Activated naive CD8-positive, alpha-beta T cell treated with anti-CD3 and anti-CD28 coated beads, Interleukin-2, amount 50 U/mL, for 24 hours (primary cell): ENCODE data around the gene SLC28A1.

Source experiments
- ATAC-seq: fragments of 150-1000 bp; cut with Tn5 transposase; one replicate; pipeline ENCODE4 v1.10.0; 2021
- DNase-seq: peaks from one replicate; pipeline ENCODE4 v3.0.0; 2021
- H3K27ac Mint-ChIP-seq: one replicate; pipeline ENCODE4 v1.8.0; 2021; ENCODE audit warnings: mild to moderate bottlenecking, mixed read lengths
- H3K27me3 Mint-ChIP-seq: one replicate; pipeline ENCODE4 v1.8.0; 2021; ENCODE audit warnings: mixed read lengths
- H3K36me3 Mint-ChIP-seq: one replicate; pipeline ENCODE4 v1.8.0; 2021; ENCODE audit warnings: low read depth, mixed read lengths
- H3K4me1 Mint-ChIP-seq: one replicate; pipeline ENCODE4 v1.8.0; 2021; ENCODE audit warnings: mixed read lengths
- H3K4me3 Mint-ChIP-seq: one replicate; pipeline ENCODE4 v1.8.0; 2021; ENCODE audit warnings: mild to moderate bottlenecking, moderate library complexity, mixed read lengths
- H3K9me3 Mint-ChIP-seq: one replicate; pipeline ENCODE4 v1.8.0; 2021; ENCODE audit warnings: mixed read lengths

Gene SLC28A1

GRCh38 chr15:84962955-84963354 is 78.5 kb downstream of the SLC28A1 start:
- DNase-seq (no peak), ATAC-seq (no peak)
- H3K4me1 Mint-ChIP-seq: peaks cover 4% of the 10 kb centered on the region
- H3K27me3 Mint-ChIP-seq: peaks cover 4% of the 10 kb centered on the region
- H3K27ac Mint-ChIP-seq: no peak overlapping the region
- H3K4me3 Mint-ChIP-seq: no peak overlapping the region
- peaks cover 4% of the 10 kb centered on the region for H3K9me3 Mint-ChIP-seq
- H3K36me3 Mint-ChIP-seq: no peaks in the 10 kb centered on the region

- ATAC-seq (no peak), DNase-seq (no peak)
- Mint-ChIP-seq H3K36me3 (no peaks in the 10 kb centered on the region), H3K4me1 (no peaks in the 10 kb centered on the region), H3K27ac (no peak overlapping the region), H3K4me3 (no peak overlapping the region), H3K9me3 (peaks cover 4% of the 10 kb centered on the region), H3K27me3 (peaks cover 2% of the 10 kb centered on the region)
Measured at GRCh38 chr15:84967380-84967779, 82.9 kb downstream of the SLC28A1 start.

- Mint-ChIP-seq H3K4me3 (no peak overlapping the region), H3K27me3 (peaks cover 2% of the 10 kb centered on the region), H3K36me3 (no peaks in the 10 kb centered on the region), H3K4me1 (no peaks in the 10 kb centered on the region), H3K9me3 (peaks cover 4% of the 10 kb centered on the region), H3K27ac (no peak overlapping the region)
- DNase-seq (no peak), ATAC-seq (no peak)
Measured at GRCh38 chr15:84968301-84968700, 83.8 kb downstream of the SLC28A1 start.

- Mint-ChIP-seq H3K36me3 (no peaks in the 10 kb centered on the region), H3K27me3 (peaks cover 2% of the 10 kb centered on the region), H3K27ac (no peak overlapping the region), H3K4me1 (no peaks in the 10 kb centered on the region), H3K9me3 (peaks cover 4% of the 10 kb centered on the region), H3K4me3 (no peak overlapping the region)
- ATAC-seq (no peak), DNase-seq (no peak)
Measured at GRCh38 chr15:84969257-84969656, 84.8 kb downstream of the SLC28A1 start.

GRCh38 chr15:84970843-84971242 is 86.4 kb downstream of the SLC28A1 start:
- no peak overlapping the region for H3K27ac Mint-ChIP-seq
- no peak overlapping the region for H3K4me3 Mint-ChIP-seq
- ATAC-seq: no peak
- H3K9me3 Mint-ChIP-seq: no peaks in the 10 kb centered on the region
- no peaks in the 10 kb centered on the region for H3K4me1 Mint-ChIP-seq
- H3K27me3 Mint-ChIP-seq: no peaks in the 10 kb centered on the region
- no peaks in the 10 kb centered on the region for H3K36me3 Mint-ChIP-seq
- no peak for DNase-seq

- Mint-ChIP-seq H3K27ac (no peak overlapping the region), H3K4me3 (no peak overlapping the region), H3K9me3 (no peaks in the 10 kb centered on the region), H3K27me3 (peaks cover 3% of the 10 kb centered on the region), H3K4me1 (peaks cover 9% of the 10 kb centered on the region), H3K36me3 (no peaks in the 10 kb centered on the region)
- DNase-seq (no peak), ATAC-seq (no peak)
Measured at GRCh38 chr15:84973492-84974460, 89.3 kb downstream of the SLC28A1 start.

GRCh38 chr15:84975871-84976351 is 91.4 kb downstream of the SLC28A1 start:
- H3K36me3 Mint-ChIP-seq: no peaks in the 10 kb centered on the region
- no peak overlapping the region for H3K4me3 Mint-ChIP-seq
- ATAC-seq (no peak), DNase-seq (no peak)
- H3K4me1 Mint-ChIP-seq: peaks cover 23% of the 10 kb centered on the region
- H3K27ac Mint-ChIP-seq: no peak overlapping the region
- H3K9me3 Mint-ChIP-seq: no peaks in the 10 kb centered on the region
- peaks cover 3% of the 10 kb centered on the region for H3K27me3 Mint-ChIP-seq

GRCh38 chr15:84976746-84977345 is 92.4 kb downstream of the SLC28A1 start:
- Mint-ChIP-seq H3K36me3 (no peaks in the 10 kb centered on the region), H3K9me3 (no peaks in the 10 kb centered on the region), H3K4me3 (no peak overlapping the region), H3K27me3 (peaks cover 3% of the 10 kb centered on the region), H3K27ac (no peak overlapping the region), H3K4me1 (peaks cover 23% of the 10 kb centered on the region)
- DNase-seq (no peak), ATAC-seq (no peak)

GRCh38 chr15:84979651-84980050 is 95.2 kb downstream of the SLC28A1 start:
- no peak for DNase-seq
- H3K4me1 Mint-ChIP-seq: peaks cover 45% of the 10 kb centered on the region
- no peak for ATAC-seq
- peaks cover 3% of the 10 kb centered on the region for H3K27me3 Mint-ChIP-seq
- no peaks in the 10 kb centered on the region for H3K36me3 Mint-ChIP-seq
- no peaks in the 10 kb centered on the region for H3K9me3 Mint-ChIP-seq
- H3K4me3 Mint-ChIP-seq: peak overlapping the region; percentile 90
- peak overlapping the region; percentile 91 for H3K27ac Mint-ChIP-seq

- H3K27ac Mint-ChIP-seq: peak overlapping the region; percentile 95
- H3K36me3 Mint-ChIP-seq: no peaks in the 10 kb centered on the region
- peaks cover 3% of the 10 kb centered on the region for H3K27me3 Mint-ChIP-seq
- peak overlapping the region; percentile 90 for H3K4me3 Mint-ChIP-seq
- H3K4me1 Mint-ChIP-seq: peaks cover 53% of the 10 kb centered on the region
- H3K9me3 Mint-ChIP-seq: no peaks in the 10 kb centered on the region
- peak; percentile 76 for ATAC-seq
- DNase-seq: peak; percentile 87
Measured at GRCh38 chr15:84980196-84981053, 96.0 kb downstream of the SLC28A1 start.

GRCh38 chr15:84981054-84981710 is 96.7 kb downstream of the SLC28A1 start:
- Mint-ChIP-seq H3K36me3 (no peaks in the 10 kb centered on the region), H3K4me3 (peak overlapping the region; percentile 90), H3K27me3 (peaks cover 3% of the 10 kb centered on the region), H3K9me3 (no peaks in the 10 kb centered on the region), H3K27ac (peak overlapping the region; percentile 95), H3K4me1 (peaks cover 56% of the 10 kb centered on the region)
- DNase-seq (peak; percentile 96), ATAC-seq (peak; percentile 82)

GRCh38 chr15:84981711-84982300 is 97.3 kb downstream of the SLC28A1 start, which contains the start of gene PDE8A:
Gene PDE8A, plus strand, starts transcription at chr15:84981856. Its CDS starts 307 bp downstream, at chr15:84982163.
- peak within 1 kb of the TSS; percentile 90 for H3K4me3 Mint-ChIP-seq
- DNase-seq (peak; percentile 55), ATAC-seq (no peak)
- H3K27ac Mint-ChIP-seq: peak within 1 kb of the TSS; percentile 95
- H3K27me3 Mint-ChIP-seq: peaks cover 3% of the 10 kb centered on the region
- H3K9me3 Mint-ChIP-seq: no peaks in the 10 kb centered on the region
- peaks cover 62% of the 10 kb centered on the region for H3K4me1 Mint-ChIP-seq
- no peaks in the 10 kb centered on the region for H3K36me3 Mint-ChIP-seq

GRCh38 chr15:84982301-84982920 is 97.9 kb downstream of the SLC28A1 start:
- peaks cover 3% of the 10 kb centered on the region for H3K27me3 Mint-ChIP-seq
- H3K9me3 Mint-ChIP-seq: no peaks in the 10 kb centered on the region
- H3K4me1 Mint-ChIP-seq: peaks cover 59% of the 10 kb centered on the region
- peak overlapping the region; percentile 89 for H3K4me3 Mint-ChIP-seq
- H3K27ac Mint-ChIP-seq: peak overlapping the region; percentile 89
- ATAC-seq (no peak), DNase-seq (peak; percentile 70)
- no peaks in the 10 kb centered on the region for H3K36me3 Mint-ChIP-seq
